Panc1 (cell line): ENCODE results near the gene OR2J1. TPM values are rescaled to one million over a fixed set of nuclear protein-coding genes. Genes with fewer than 3 reads are reported as not detected.

Experiments used
- ATAC-seq: fragments of 200-7000 bp; cut with Tn5 transposase; 2 replicates; pipeline ENCODE4 v1.9.1; 2020; ENCODE audit warnings: mild to moderate bottlenecking, moderate library complexity
- BruUV-seq: library from RNA; stranded (reverse); fragments of 400-500 nt; replicated peaks from 2 replicates; lab custom pipeline; 2021; lab: Mats Ljungman, UMichigan
- CTCF ChIA-PET: fragments of 300-600 bp; sonication (Branson Sonifier 250); formaldehyde crosslinking; loops from one replicate; lab custom pipeline; 2022; ENCODE audit warnings: antibody characterized with exemption; lab: Charles Lee
- POLR2A ChIA-PET: fragments of 300-600 bp; sonication (Branson Sonifier 250); formaldehyde crosslinking; loops from one replicate; lab custom pipeline; 2022; ENCODE audit warnings: antibody characterized with exemption; lab: Charles Lee
- DNase-seq: peaks from one replicate; pipeline ENCODE4 v3.0.0-alpha.2; 2010; ENCODE audit warnings: low read depth, low spot score
- H3K27ac ChIP-seq: 2 replicates; pipeline ENCODE4 v1.5.1; 2011; ENCODE audit warnings: mild to moderate bottlenecking, low read length, inconsistent platforms
- H3K27me3 ChIP-seq: fragments of 200-500 bp; sonication (Bioruptor generic); 2 replicates; pipeline ENCODE4 v1.6.0; 2014; ENCODE audit warnings: low read length, inconsistent platforms; ENCODE audit not compliant: control insufficient read depth, insufficient read depth
- H3K36me3 ChIP-seq: fragments of 200-500 bp; sonication (Bioruptor generic); 2 replicates; pipeline ENCODE4 v1.5.1; 2014; ENCODE audit warnings: inconsistent platforms, mild to moderate bottlenecking, low read length, moderate library complexity; ENCODE audit not compliant: control insufficient read depth, insufficient read depth
- H3K4me1 ChIP-seq: 2 replicates; pipeline ENCODE4 v1.5.1; 2011; ENCODE audit warnings: inconsistent platforms, mild to moderate bottlenecking, low read length, moderate library complexity; ENCODE audit not compliant: control insufficient read depth, insufficient read depth
- H3K4me3 ChIP-seq, 2 experiments: 2 replicates each; pipeline ENCODE4 v1.5.1; 2011 to 2012; ENCODE audit warnings: low read depth in 2 of 2, low read length in 2 of 2, mild to moderate bottlenecking in 2 of 2, inconsistent platforms in 1 of 2, moderate library complexity in 1 of 2
- H3K9me3 ChIP-seq: fragments of 200-500 bp; sonication (Bioruptor generic); 2 replicates; pipeline ENCODE4 v1.5.1; 2014; ENCODE audit warnings: low read depth, mild to moderate bottlenecking, inconsistent platforms, low read length, moderate library complexity; ENCODE audit not compliant: control insufficient read depth, insufficient read depth
- CTCF ChIP-seq: fragments of 450-650 bp; IDR thresholded peaks from 2 replicates; pipeline ENCODE4 v1.5.1; 2017; ENCODE audit warnings: mild to moderate bottlenecking
- POLR2AphosphoS5 ChIP-seq: IDR thresholded peaks from 2 replicates; pipeline ENCODE4 v1.6.1; 2012; ENCODE audit warnings: mild to moderate bottlenecking, low read depth, low read length, moderate library complexity
- REST ChIP-seq, 2 experiments: IDR thresholded peaks; 2 replicates each; pipeline ENCODE4 v1.6.1; 2011 to 2012; ENCODE audit warnings: low read depth in 2 of 2, control low read depth in 1 of 2, low read length in 1 of 2, mild to moderate bottlenecking in 1 of 2, moderate library complexity in 1 of 2; ENCODE audit not compliant: insufficient read depth in 1 of 2
- SIN3A ChIP-seq: IDR thresholded peaks from 2 replicates; pipeline ENCODE4 v1.6.1; 2012; ENCODE audit warnings: low read depth, mild to moderate bottlenecking, low read length, moderate library complexity, borderline replicate concordance; ENCODE audit not compliant: insufficient read depth
- TCF7L2 ChIP-seq: IDR thresholded peaks from 2 replicates; pipeline ENCODE4 v1.6.1; 2011; ENCODE audit warnings: mild to moderate bottlenecking, low read depth, low read length, inconsistent platforms
- in situ Hi-C: cut with HindIII; loops from 2 replicates; pipeline ENCODE4 v1.10.0; 2016; ENCODE audit warnings: low sequenced_read_pairs, low pct_unique_long_range_greater_than_20kb
- intact Hi-C: fragments of 100-400 bp; cut with micrococcal nuclease; formaldehyde crosslinking; loops from one replicate; pipeline ENCODE4 v1.10.0; 2022; ENCODE audit not compliant: unreplicated experiment
- total RNA-seq: library from RNA; stranded (reverse); gene quantifications from one replicate; pipeline ENCODE4 v1.2.1, GENCODE V29; 2021; ENCODE audit not compliant: unreplicated experiment

Gene OR2J1
- total RNA-seq, 1 experiment from 2014 or later: not detected

GRCh38 chr6:29097803-29098202, 1.5 kb upstream of the OR2J1 start:
- BruUV-seq: no TSS peak
- no peaks in the 10 kb centered on the region for H3K9me3 ChIP-seq
- ChIA-PET POLR2A (no interaction called here), CTCF (no interaction called here)
- peaks cover 2% of the 10 kb centered on the region; the same call in 1 of the 2 replicates for H3K27me3 ChIP-seq
- intact Hi-C loops: no loop called here
- in situ Hi-C loops: no loop called here
- no peaks in the 10 kb centered on the region for H3K4me1 ChIP-seq
- H3K4me3 ChIP-seq: no peak overlapping the region
- DNase-seq (no peak), ATAC-seq (no peak)
- TF ChIP-seq CTCF: no peak
- no peak for TF ChIP-seq SIN3A
- TF ChIP-seq TCF7L2: no peak
- TF ChIP-seq POLR2AphosphoS5: no peak
- no peak for TF ChIP-seq REST (IDR thresholded peaks at IDR 0.05; ENCODE audit: insufficient read depth in 1 of 2, low read depth in 2 of 2, low read length in 1 of 2)
- H3K36me3 ChIP-seq: no peaks in the 10 kb centered on the region
- no peak overlapping the region for H3K27ac ChIP-seq

- DNase-seq (no peak), ATAC-seq (no peak)
- BruUV-seq: no TSS peak
- Histone ChIP-seq H3K36me3 (no peaks in the 10 kb centered on the region), H3K27ac (no peak within 1 kb of the TSS), H3K4me1 (no peaks in the 10 kb centered on the region), H3K9me3 (no peaks in the 10 kb centered on the region), H3K4me3 (no peak within 1 kb of the TSS), H3K27me3 (peaks cover 2% of the 10 kb centered on the region; the same call in 1 of the 2 replicates)
- TF ChIP-seq REST (IDR thresholded peaks at IDR 0.05; ENCODE audit: insufficient read depth in 1 of 2, low read depth in 2 of 2, low read length in 1 of 2) (no peak), TCF7L2 (no peak), SIN3A (no peak), CTCF (no peak), POLR2AphosphoS5 (no peak)
- in situ Hi-C loops: no loop called here
- intact Hi-C loops: no loop called here
- CTCF ChIA-PET: no interaction called here
- POLR2A ChIA-PET: interaction anchor here (0.6 kb wide), 1 partner anchor 1156 kb away, joined by 3 read pairs; no protein-coding TSS in a partner anchor
Observed at GRCh38 chr6:29107758-29108157, 8.5 kb downstream of the OR2J1 start, which contains the start of gene OR2J3. Gene OR2J3, plus strand, starts transcription at chr6:29108058. Its CDS starts 3,833 bp downstream, at chr6:29111891.
